HCT116 (cell line): ENCODE results near the gene RASAL2. TPM values are rescaled to one million over a fixed set of nuclear protein-coding genes. Genes with fewer than 3 reads are reported as not detected.

Experiments
- ATAC-seq: fragments of 200-7000 bp; cut with Tn5 transposase; 2 replicates; pipeline ENCODE4 v1.9.1; 2020; ENCODE audit warnings: mild to moderate bottlenecking, moderate library complexity
- Bru-seq: library from RNA; stranded (reverse); fragments of 400-500 nt; gene quantifications from one replicate; lab custom pipeline; 2021; lab: Mats Ljungman, UMichigan
- BruChase-seq, 2 experiments: library from RNA; stranded (reverse); fragments of 400-500 nt; gene quantifications; one replicate each; lab custom pipeline; 2021; lab: Mats Ljungman, UMichigan
- BruUV-seq: library from RNA; stranded (reverse); fragments of 400-500 nt; replicated peaks from 2 replicates; lab custom pipeline; 2021; lab: Mats Ljungman, UMichigan
- CTCF ChIA-PET: fragments of 300-600 bp; sonication (Branson Sonifier 250); formaldehyde crosslinking; loops from one replicate; lab custom pipeline; 2021; ENCODE audit warnings: antibody characterized with exemption; lab: Charles Lee
- POLR2A ChIA-PET: fragments of 300-600, 350-600 bp; sonication (Branson Sonifier 250); formaldehyde crosslinking; loops from one replicate; lab custom pipeline; 2021; ENCODE audit warnings: antibody characterized with exemption; lab: Charles Lee
- RAD21 ChIA-PET, 2 experiments: fragments of 300-600 bp; sonication (Branson Sonifier 250); formaldehyde crosslinking; loops; one replicate each; lab custom pipeline; 2023; ENCODE audit warnings: low total read pairs in 2 of 2; ENCODE audit not compliant: uncharacterized antibody in 2 of 2, unreplicated experiment in 2 of 2, low non-redundant PET in 1 of 2; lab: Charles Lee
- DNase-seq: peaks from one replicate; pipeline ENCODE4 v3.0.0-alpha.2; 2010; ENCODE audit warnings: low read depth, low spot score
- H2AFZ ChIP-seq: fragments of 200-600 bp; shearing (Covaris generic), sonication (generic); 2 replicates; pipeline ENCODE4 v1.6.1; 2017; ENCODE audit warnings: low read depth, mixed run types, mixed read lengths, antibody characterized with exemption, low read length; ENCODE audit not compliant: poor library complexity, severe bottlenecking
- H3K27ac ChIP-seq: 2 replicates; pipeline ENCODE4 v1.5.1; 2012; ENCODE audit warnings: low read depth, low read length
- H3K27me3 ChIP-seq: fragments of 200-600 bp; sonication (generic); 2 replicates; pipeline ENCODE4 v1.6.1; 2016; ENCODE audit warnings: mixed run types, low read length, mixed read lengths; ENCODE audit not compliant: insufficient read depth
- H3K36me3 ChIP-seq, 2 experiments: fragments of 200-500 bp in 1 of 2; fragments of 200-600 bp in 1 of 2; sonication (Bioruptor generic) in 1 of 2; sonication (generic) in 1 of 2; 2 replicates each; pipeline versions ENCODE4 v1.5.1 to v1.6.1; 2014 to 2016; ENCODE audit warnings: low read length in 2 of 2, inconsistent platforms in 1 of 2, mixed read lengths in 1 of 2, mixed run types in 1 of 2; ENCODE audit not compliant: insufficient read depth in 2 of 2, control insufficient read depth in 1 of 2
- H3K4me1 ChIP-seq, 2 experiments: fragments of 200-600 bp in 1 of 2; sonication (generic) in 1 of 2; 2 replicates each; pipeline versions ENCODE4 v1.5.1 to v1.6.1; 2012 to 2017; ENCODE audit warnings: low read length in 2 of 2, inconsistent platforms in 1 of 2, mild to moderate bottlenecking in 1 of 2, mixed read lengths in 1 of 2, mixed run types in 1 of 2, moderate library complexity in 1 of 2; ENCODE audit not compliant: insufficient read depth in 2 of 2, control insufficient read depth in 1 of 2
- H3K4me2 ChIP-seq: fragments of 200-600 bp; sonication (generic); 2 replicates; pipeline ENCODE4 v1.6.1; 2017; ENCODE audit warnings: mixed run types, low read length, mixed read lengths
- H3K4me3 ChIP-seq, 2 experiments: fragments of 200-600 bp in 1 of 2; sonication (generic) in 1 of 2; replicated peaks in 1 of 2; 2 replicates each; pipeline ENCODE4 v1.5.1; 2011 to 2016; ENCODE audit warnings: low read length in 2 of 2, control low read depth in 1 of 2, low read depth in 1 of 2, mild to moderate bottlenecking in 1 of 2, mixed read lengths in 1 of 2, mixed run types in 1 of 2
- H3K79me2 ChIP-seq: fragments of 200-600 bp; sonication (generic); 2 replicates; pipeline ENCODE4 v1.6.1; 2017; ENCODE audit warnings: mild to moderate bottlenecking, mixed run types, low read length, moderate library complexity, mixed read lengths; ENCODE audit not compliant: insufficient read depth
- H3K9ac ChIP-seq: fragments of 200-600 bp; sonication (generic); 2 replicates; pipeline ENCODE4 v1.6.1; 2016; ENCODE audit warnings: low read length, mixed read lengths
- H3K9me2 ChIP-seq: fragments of 200-600 bp; sonication (generic), shearing (Covaris generic); 2 replicates; pipeline ENCODE4 v1.6.1; 2017; ENCODE audit warnings: mixed run types, mild to moderate bottlenecking, moderate library complexity; ENCODE audit not compliant: insufficient read depth
- H3K9me3 ChIP-seq, 2 experiments: fragments of 200-500 bp in 1 of 2; fragments of 200-600 bp in 1 of 2; sonication (Bioruptor generic) in 1 of 2; sonication (generic) in 1 of 2; 2 replicates each; pipeline ENCODE4 v1.6.1; 2014 to 2017; ENCODE audit warnings: low read length in 2 of 2, mixed read lengths in 2 of 2, inconsistent platforms in 1 of 2, low read depth in 1 of 2, mild to moderate bottlenecking in 1 of 2, mixed run types in 1 of 2, moderate library complexity in 1 of 2; ENCODE audit not compliant: control insufficient read depth in 1 of 2, insufficient read depth in 1 of 2
- H4K20me1 ChIP-seq: fragments of 200-600 bp; sonication (generic), shearing (Covaris generic); 2 replicates; pipeline ENCODE4 v1.6.1; 2017; ENCODE audit warnings: mixed run types, mild to moderate bottlenecking, moderate library complexity; ENCODE audit not compliant: insufficient read depth
- EZH2phosphoT487 ChIP-seq: fragments of 200-600 bp; IDR thresholded peaks from 2 replicates; pipeline ENCODE4 v1.6.1; 2018; ENCODE audit warnings: antibody characterized with exemption, borderline replicate concordance
- POLR2AphosphoS5 ChIP-seq: IDR thresholded peaks from 2 replicates; pipeline ENCODE4 v1.6.1; 2011; ENCODE audit warnings: mild to moderate bottlenecking, low read depth, low read length, moderate library complexity
- SIN3A ChIP-seq: IDR thresholded peaks from 2 replicates; pipeline ENCODE4 v1.6.1; 2012; ENCODE audit warnings: low read depth
- TCF7L2 ChIP-seq: IDR thresholded peaks from 2 replicates; pipeline ENCODE4 v1.7.0; 2011; ENCODE audit warnings: borderline replicate concordance, inconsistent platforms; ENCODE audit not compliant: insufficient read depth, insufficient read length; ENCODE audit errors: extremely low read depth
- intact Hi-C: fragments of 100-400 bp; cut with micrococcal nuclease; formaldehyde crosslinking; loops from 2 replicates; pipeline ENCODE4 v1.10.0; 2022
- long read RNA-seq: library from polyadenylated mRNA; unstranded; transcript quantifications from one replicate; pipeline ENCODE4 v2.0.0, GENCODE V29; 2021; ENCODE audit not compliant: unreplicated experiment
- polyA plus RNA-seq: library from polyadenylated mRNA; unstranded; fragments of >200 nt; gene quantifications from 2 replicates; pipeline ENCODE4 v1.2.1, GENCODE V29; 2012; ENCODE audit warnings: missing spikeins
- total RNA-seq: library from RNA; stranded (reverse); gene quantifications from one replicate; pipeline ENCODE4 v1.2.1, GENCODE V29; 2021; ENCODE audit not compliant: unreplicated experiment
- TF ChIP-seq, protein P1 (sequence below): IDR thresholded peaks from 2 replicates; pipeline ENCODE4 v1.6.1; 2012
- TF ChIP-seq, protein P2 (sequence below), 3 experiments: fragments of 200-600 bp in 1 of 3; sonication (generic) in 1 of 3; IDR thresholded peaks in 2 of 3; conservative IDR thresholded peaks in 1 of 3; 2 replicates each; pipeline ENCODE4 v1.5.1; 2012 to 2017; ENCODE audit warnings: low read depth in 2 of 3, low read length in 2 of 3, antibody characterized with exemption in 1 of 3, borderline replicate concordance in 1 of 3, control low read depth in 1 of 3, mild to moderate bottlenecking in 1 of 3, mixed read lengths in 1 of 3, mixed run types in 1 of 3, moderate library complexity in 1 of 3; ENCODE audit not compliant: insufficient read depth in 1 of 3
- TF ChIP-seq, protein P3 (sequence below): IDR thresholded peaks from 2 replicates; pipeline ENCODE4 v1.6.1; 2012

RASAL2 gene
- total RNA-seq (11.7 TPM), Bru-seq, nascent RNA (percentile 68 among the genes with signal in this experiment), BruChase-seq, experiment 1, labeled RNA remaining after a 6-hour chase (percentile 50 among the genes with signal in this experiment), BruChase-seq, experiment 2, labeled RNA remaining after a 2-hour chase (percentile 59 among the genes with signal in this experiment)
- polyA plus RNA-seq, result 3.4 and 4.8 TPM in 2 replicates
- long read RNA-seq, partial matches to known transcripts, result 4 of 11 reads
- long read RNA-seq, other reads (novel, unspliced or antisense), result 7 of 11 reads

DNA sequence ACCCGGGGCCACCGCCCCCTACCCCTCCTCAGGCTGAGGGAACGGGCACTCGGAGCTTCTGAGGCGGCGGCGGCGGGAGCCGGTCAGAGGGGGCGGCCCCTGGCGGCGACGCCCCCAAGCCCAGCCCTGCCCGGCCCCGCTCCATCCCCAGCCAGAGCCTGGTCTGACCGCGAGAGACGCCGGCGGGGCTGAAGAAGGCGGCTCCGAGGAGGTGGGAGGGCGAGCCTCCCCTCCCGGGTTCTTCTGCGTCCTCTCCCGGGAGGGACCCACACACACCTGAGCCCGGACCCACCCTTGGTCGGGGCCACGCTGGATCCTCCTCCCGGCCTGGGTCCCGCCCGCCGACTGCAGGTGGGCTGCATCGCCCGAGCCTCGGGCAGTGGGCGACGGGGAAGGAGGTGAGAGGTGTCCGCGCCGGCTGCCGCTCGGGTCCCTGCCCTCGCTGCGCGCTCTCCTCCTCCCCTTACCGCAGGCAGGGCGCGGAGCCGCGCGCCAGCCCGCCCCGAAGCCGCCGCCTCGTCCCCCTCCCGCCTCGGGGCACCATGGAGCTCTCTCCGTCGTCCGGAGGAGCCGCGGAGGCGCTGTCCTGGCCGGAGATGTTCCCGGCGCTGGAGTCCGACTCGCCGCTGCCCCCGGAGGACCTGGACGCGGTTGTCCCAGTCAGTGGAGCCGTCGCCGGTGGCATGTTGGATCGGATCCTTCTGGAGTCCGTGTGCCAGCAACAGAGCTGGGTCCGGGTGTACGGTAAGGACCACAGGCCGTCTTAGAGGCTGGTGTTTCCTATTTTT lies at the start of gene RASAL2:
TSS of gene RASAL2 (plus strand) at position 154 of the 788 bp plus-strand sequence. CDS start at position 543, 389 bp downstream.
- Histone ChIP-seq H4K20me1 (no peaks in the 10 kb centered on the region), H3K27me3 (no peaks in the 10 kb centered on the region), H3K4me1 (peaks cover 12 to 29% of the 10 kb centered on the region in 2 experiments), H3K4me2 (peak within 1 kb of the TSS; percentile 98), H3K79me2 (peaks cover 48% of the 10 kb centered on the region), H3K9me2 (no peaks in the 10 kb centered on the region), H3K9me3 (no peaks in the 10 kb centered on the region), H3K9ac (peak within 1 kb of the TSS; percentile 73), H2AFZ (peak within 1 kb of the TSS; percentile 53), H3K27ac (peak within 1 kb of the TSS; percentile 75), H3K4me3 (peak within 1 kb of the TSS; percentile 68 to 72), H3K36me3 (peaks cover 0 to 4% of the 10 kb centered on the region in 2 experiments; a peak in 1 of 4 replicates)
- no peak for TF ChIP-seq SIN3A
- 0 out of 2 replicates have a peak, but pooled peaks have one; percentile 8 for TF ChIP-seq POLR2AphosphoS5
- TF ChIP-seq, protein P1, sequence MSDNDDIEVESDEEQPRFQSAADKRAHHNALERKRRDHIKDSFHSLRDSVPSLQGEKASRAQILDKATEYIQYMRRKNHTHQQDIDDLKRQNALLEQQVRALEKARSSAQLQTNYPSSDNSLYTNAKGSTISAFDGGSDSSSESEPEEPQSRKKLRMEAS, result 0 out of 2 replicates have a peak, but pooled peaks have one; percentile 24
- TF ChIP-seq, protein P2, sequence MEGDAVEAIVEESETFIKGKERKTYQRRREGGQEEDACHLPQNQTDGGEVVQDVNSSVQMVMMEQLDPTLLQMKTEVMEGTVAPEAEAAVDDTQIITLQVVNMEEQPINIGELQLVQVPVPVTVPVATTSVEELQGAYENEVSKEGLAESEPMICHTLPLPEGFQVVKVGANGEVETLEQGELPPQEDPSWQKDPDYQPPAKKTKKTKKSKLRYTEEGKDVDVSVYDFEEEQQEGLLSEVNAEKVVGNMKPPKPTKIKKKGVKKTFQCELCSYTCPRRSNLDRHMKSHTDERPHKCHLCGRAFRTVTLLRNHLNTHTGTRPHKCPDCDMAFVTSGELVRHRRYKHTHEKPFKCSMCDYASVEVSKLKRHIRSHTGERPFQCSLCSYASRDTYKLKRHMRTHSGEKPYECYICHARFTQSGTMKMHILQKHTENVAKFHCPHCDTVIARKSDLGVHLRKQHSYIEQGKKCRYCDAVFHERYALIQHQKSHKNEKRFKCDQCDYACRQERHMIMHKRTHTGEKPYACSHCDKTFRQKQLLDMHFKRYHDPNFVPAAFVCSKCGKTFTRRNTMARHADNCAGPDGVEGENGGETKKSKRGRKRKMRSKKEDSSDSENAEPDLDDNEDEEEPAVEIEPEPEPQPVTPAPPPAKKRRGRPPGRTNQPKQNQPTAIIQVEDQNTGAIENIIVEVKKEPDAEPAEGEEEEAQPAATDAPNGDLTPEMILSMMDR (IDR thresholded peaks at IDR 0.05 in 2 of 3, conservative IDR thresholded peaks at IDR 0.05 in 1 of 3; ENCODE audit: borderline replicate concordance in 1 of 3, insufficient read depth in 1 of 3, low read depth in 2 of 3, low read length in 2 of 3), result peak in 2 of 3 experiments; percentile 7 to 19; a peak in 1 of 6 replicates
- no peak for TF ChIP-seq TCF7L2
- TF ChIP-seq, protein P3, sequence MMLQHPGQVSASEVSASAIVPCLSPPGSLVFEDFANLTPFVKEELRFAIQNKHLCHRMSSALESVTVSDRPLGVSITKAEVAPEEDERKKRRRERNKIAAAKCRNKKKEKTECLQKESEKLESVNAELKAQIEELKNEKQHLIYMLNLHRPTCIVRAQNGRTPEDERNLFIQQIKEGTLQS, result no peak
- TF ChIP-seq EZH2phosphoT487, result no peak
- ChIA-PET RAD21 (no interaction called here), CTCF (no interaction called here), POLR2A (no interaction called here)
- intact Hi-C loops, result loop anchor here (5.0 kb wide), 1 partner anchor 143 kb away; no protein-coding TSS in a partner anchor
- peak; percentile 78 for ATAC-seq
- DNase-seq, result no peak
- no TSS peak for BruUV-seq
